A204.1 (cell line): ENCODE results near the gene CEBPB.
"Not testable (repeated sequence)": the region's sequence is repeated elsewhere in the genome, so short reads cannot be mapped to it uniquely, and the experiment has no call there.

Experiments used
- FAIRE-seq: peaks from 2 replicates; lab custom pipeline; 2012; peaks lifted over from hg19 to GRCh38; lab: Jason Lieb, UNC

Gene CEBPB

DNA sequence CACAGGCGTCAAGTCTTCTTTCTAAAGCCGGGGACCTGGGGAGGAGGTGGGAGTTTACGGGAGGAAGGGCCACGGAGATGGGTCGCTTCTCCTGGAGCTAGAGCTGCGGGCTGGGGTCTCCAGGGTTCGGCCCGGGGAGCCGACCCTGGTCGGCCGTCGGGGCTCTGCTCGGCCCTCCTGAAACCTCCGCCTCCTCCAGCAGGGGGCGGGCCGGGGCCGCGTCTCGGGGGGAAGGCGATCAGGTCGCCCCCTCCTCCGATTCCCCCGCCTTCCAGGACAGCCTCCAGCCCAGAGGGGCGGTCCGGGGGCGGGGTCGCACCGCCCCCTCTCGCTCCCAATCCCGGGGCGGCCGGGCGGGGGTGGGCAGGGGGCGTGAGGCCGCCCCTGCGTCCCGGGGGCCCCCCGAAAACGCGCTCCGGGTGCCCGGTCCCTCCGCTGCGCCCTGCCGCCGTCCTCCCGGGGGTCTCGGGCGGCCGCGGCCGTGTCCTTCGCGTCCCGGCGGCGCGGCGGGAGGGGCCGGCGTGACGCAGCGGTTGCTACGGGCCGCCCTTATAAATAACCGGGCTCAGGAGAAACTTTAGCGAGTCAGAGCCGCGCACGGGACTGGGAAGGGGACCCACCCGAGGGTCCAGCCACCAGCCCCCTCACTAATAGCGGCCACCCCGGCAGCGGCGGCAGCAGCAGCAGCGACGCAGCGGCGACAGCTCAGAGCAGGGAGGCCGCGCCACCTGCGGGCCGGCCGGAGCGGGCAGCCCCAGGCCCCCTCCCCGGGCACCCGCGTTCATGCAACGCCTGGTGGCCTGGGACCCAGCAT is at the start of gene CEBPB:
Gene CEBPB (plus strand): TSS at position 580 of the 814 bp plus-strand sequence. CDS start 204 bp downstream, at position 784.
- no peak for FAIRE-seq

DNA sequence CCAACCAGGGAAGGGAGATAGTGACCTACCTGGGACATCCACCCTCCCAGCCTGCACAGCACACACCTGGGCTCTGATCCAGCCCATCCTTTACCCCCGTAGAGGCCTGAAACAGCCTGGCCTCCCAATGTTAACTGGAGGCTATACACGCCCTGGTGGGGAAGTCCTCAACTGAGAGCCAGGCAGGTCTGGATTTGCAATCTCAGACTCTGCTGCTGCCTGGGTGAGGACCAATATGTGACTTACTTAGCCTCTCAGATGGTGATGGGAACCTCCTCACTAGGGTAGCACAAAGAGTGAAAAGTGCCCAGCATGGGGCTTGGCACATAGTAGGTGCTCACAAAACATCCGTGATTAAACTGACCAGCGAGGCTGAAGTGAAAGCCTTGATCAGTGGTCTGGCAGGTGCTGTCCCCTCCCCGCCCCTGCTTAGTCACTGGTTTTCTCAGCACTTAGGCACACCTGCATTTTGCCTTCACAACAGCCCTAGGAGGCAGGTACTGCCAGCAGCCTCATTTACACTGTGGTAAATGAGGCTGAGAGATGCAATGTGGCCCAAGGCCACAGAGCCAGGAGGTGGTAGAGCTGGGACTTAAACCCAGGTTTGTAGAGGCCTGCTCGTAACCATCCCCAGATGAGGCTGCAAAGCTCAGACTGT is 49.5 kb upstream of the CEBPB start:
- FAIRE-seq: no peak

DNA sequence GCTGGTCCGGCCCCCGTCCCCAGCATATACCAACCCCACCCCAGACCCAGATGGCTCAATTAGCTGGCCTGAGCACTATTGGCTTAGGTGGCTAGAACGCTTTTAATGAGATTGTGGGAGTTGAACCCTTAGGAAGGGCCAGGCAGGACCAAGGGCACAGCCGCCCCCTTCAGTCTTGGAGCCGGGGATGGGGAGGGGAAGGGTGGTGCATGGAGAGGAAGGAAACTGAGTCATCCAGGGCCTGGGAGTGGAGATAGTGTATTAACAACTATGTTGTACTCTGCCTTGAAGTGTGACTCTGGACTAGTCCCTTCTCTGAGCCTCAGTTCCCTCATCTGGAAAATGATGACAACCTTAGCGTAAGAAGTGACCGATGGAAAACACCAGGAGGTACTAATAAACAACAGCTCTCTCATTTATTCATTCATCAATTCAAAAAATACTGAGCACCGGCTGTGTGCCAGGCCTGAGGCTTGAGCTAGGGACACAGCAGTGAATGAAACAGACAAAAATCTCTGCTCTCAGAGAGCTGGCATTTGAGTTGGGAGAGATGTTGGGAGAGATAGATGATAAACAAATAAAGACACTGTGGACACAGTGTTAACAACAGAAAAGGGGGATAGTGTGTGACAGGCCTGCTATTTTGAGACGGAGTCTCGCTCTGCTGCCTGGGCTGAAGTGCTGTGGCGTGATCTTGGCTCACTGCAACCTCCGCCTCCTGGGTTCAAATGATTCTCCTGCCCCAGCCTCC is 48.6 kb upstream of the CEBPB start:
- no peak for FAIRE-seq

DNA sequence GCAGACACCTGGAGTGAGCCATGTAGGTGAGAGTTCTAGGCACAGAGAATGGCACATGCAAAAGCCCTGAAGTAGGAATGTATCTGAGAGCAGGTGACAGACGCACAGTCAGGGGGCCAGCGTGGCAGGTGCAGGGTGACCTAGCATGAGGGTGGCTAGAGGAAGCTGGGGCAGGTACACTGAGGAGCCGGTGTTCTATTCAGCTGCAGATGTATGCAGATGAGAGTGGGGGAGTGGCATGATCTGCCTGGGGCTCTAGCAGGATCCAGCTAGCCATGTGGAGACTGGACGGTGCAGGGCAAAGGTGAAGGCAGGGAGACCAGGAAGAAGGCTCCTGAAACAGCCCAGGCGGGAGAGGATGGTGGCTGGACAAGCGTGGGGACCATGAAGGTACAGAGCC is 47.8 kb upstream of the CEBPB start:
- no peak for FAIRE-seq

DNA sequence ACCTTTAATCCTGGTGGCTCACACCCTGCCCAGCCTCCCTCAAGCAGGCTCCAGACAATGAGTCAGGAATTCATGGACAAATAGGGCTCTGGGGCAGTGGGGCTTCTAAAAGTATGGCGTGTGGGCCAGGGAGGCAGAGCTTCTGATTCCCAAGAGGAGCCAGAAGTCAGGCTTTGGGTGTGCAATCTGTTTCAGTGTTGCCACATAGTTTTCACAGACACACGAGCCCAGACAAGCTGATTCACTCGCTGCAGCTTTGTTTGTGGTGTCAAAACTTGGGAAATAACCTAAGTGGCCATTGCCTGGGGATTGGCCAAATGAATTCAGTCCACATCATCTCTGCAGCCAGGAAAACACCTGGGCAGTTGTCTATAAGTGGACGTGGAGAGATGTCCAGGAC is 46.3 kb upstream of the CEBPB start:
- FAIRE-seq: no peak

DNA sequence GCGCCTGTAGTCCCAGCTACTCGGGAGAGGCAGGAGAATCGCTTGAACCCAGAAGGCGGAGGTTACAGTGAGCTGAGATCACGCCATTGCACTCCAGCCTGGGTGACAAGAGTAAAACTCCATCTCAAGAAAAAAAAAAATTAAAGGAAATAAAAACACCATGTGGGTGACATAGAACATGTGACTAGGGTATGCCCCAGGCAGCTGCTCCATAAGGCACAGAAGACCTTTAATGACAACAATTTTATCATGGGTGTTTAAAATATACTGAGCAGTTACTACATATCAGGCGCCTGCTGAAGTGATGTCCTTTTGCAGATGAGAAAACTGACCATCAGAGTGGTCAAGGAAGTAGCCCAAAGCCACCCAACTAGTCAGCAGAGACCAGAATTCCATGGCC is 45.1 kb upstream of the CEBPB start:
- no peak for FAIRE-seq

DNA sequence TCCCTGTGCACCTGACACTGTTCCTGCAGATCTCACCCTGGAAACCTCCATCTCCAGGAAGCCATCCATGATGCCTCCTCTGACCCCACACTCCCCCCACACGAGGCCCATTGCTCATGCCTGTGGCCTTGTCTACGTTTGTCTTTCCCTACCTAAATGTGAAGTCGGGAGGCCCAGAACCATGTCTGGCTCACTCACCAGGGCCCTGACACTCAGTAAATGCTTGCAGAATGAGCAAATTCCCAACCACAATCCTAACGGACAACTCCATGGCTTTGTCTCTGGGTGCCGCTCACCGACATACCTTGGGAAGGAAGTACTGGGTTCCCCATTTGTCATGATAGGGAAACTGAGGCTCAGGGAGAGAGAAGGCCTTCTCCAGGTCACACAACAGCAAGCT is 44.4 kb upstream of the CEBPB start:
- FAIRE-seq: no peak

DNA sequence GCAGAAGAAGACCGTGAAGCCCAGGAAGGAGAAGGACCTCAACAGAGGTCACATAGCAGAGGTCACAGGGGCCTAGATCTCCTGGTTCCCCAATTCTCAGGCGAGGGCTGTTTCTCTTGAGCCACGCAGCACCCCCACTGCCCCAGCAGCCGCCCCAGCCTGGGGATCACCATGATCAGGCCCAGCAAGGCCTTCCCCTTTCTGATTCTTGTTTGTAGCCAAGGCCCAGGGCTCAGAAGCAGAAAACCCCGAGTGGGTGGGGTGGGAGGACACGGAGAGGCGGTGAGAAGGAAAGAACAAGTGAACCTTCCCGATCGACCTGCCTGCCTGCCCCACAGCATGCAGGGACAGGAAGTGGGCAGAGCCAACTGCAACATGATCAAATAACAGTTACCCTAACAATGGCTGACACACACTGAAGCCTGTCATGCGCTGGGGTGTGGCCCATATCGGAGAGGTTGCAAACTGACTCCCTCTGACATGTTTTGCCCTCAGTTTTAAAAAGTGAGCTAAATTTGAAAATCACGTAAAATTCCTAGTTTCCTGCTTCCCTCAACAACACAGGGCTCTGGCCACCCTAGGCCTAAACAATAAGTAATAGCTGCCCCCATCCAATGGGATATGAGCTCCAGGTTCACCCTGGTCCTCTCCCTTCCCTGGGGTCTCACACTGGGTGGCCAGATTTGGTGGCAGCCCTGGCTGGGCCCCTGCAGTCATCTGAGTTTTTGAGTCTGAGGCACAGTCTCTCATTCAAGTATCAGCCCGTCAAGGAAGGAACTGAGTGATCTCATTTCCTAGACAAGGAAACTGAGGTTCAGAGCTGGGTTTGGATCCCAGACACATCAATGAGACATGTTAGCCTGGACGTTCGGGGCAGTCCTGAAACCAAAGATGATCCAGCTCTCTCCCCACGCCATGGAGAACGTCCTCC is 43.6 kb upstream of the CEBPB start:
- FAIRE-seq: no peak

DNA sequence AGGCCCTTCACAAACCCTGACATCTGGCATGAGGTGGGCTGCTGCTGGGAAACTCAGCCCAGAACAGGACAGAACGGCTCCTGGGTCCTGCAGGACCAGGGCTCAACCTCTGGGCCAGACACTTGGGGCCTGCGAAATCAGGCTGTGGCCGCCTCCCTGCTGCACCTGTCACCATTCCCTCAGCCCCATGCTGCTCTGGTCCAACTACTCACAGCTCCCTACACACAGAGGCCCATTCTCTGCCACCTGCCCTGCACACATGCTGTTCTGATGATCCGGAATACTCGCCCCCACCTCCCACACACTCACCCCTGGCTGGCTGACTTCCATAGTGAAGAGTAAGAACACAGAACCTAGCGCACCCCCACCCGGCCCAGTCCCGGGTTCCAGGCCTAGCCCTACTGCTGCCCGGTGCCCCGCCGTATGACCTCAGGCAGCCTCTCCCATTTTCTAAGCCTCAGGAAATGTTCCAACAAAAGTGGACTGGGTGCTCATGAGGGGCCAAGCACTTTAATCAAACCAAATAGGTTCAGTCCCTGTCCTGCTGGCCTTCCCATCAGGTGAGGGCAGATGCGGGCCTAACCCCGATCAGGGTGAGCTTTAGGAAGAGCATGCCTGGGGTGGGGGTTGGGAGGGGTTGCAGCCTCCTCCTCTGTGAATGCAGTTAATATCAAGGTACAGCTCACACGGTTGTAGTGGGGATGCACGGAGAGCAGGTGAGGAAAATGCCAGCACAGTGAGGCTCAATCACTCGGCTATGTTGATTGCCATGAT is 41.0 kb upstream of the CEBPB start:
- no peak for FAIRE-seq

DNA sequence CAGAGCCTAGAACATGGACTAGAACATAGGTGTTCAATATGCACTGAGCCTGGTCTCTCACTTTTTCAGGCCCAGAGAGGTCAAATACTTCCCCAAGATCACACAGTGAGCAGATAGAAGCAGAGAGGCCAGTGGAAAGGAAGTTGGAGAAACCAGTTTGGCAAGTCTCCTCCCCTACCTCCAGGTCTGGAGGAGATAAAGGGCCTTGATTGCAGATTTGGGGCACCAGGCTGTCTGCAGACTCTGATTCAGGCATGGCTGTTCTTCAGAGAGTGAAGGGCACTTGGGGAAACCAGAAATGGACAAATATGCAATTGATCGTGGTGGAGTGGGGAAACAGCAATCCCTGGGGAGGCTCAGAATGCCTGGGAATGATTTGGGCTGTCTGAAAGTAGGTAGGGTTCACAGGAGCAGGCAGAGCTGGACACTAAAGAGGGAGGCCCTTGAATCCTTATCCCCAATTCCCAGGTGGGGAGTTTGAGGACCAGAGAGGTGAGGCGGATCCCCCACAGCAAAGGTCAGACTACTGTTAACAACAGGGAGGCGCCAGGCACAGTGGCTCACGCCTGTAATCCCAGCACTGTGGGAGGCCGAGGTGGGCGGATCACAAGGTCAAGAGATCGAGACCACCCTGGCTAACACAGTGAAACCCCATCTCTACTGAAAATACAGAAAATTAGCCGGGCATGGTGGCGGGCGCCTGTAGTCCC is 39.4 kb upstream of the CEBPB start:
- no peak for FAIRE-seq

DNA sequence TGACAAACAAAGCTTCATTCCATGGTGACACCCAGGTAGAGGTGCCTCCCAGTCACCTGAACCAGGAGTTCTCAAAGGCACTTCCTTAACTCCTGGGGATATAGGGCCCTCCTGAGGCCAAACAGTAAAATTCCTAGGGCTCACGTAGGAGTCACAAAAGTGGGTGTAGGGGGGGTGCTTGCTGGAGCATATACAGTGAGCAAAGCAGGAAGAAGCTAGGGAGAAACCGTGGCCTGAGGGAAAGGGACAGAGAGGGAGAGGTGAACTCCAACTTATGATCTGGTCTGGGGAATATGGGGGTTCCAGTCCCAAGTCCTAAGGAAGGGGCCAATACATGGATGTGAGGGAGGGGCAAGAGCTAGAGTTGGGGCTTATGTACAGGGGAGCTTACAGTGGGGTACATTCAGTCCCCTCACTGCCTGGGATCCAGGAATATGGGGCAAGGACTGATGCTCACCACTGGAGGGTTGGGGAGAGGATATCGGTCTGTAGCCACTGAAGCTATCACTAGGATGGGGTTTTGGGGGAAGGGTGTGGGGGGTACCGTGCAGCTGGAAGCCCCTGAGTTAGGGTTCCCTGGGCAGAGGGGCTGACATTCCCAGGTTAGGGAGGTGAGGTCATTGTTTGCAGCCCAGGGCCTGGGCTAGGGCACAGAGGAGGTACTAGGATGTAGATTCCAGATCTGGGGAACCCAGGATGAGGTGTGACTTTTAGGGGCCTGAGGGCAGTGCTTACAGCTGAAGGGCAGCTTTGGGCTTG is 38.1 kb upstream of the CEBPB start:
- FAIRE-seq: no peak

DNA sequence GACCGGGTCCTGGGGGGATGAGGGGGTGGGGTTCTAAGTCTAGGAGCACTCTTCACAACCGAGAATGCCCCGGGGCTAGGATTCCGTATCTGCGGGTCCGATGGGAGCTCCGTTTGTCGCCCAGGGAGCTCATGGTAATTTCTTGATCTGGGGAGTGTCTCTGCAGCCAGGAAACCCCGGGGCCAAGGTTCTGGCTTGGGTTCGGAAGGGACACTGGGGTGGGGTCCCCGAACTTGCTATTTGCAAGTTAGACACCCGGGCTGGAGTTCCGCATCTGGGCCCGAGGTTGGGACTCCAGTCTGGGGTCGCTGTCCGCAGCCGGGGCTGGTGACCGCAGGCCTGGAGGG is 37.5 kb upstream of the CEBPB start:
- FAIRE-seq: no peak

DNA sequence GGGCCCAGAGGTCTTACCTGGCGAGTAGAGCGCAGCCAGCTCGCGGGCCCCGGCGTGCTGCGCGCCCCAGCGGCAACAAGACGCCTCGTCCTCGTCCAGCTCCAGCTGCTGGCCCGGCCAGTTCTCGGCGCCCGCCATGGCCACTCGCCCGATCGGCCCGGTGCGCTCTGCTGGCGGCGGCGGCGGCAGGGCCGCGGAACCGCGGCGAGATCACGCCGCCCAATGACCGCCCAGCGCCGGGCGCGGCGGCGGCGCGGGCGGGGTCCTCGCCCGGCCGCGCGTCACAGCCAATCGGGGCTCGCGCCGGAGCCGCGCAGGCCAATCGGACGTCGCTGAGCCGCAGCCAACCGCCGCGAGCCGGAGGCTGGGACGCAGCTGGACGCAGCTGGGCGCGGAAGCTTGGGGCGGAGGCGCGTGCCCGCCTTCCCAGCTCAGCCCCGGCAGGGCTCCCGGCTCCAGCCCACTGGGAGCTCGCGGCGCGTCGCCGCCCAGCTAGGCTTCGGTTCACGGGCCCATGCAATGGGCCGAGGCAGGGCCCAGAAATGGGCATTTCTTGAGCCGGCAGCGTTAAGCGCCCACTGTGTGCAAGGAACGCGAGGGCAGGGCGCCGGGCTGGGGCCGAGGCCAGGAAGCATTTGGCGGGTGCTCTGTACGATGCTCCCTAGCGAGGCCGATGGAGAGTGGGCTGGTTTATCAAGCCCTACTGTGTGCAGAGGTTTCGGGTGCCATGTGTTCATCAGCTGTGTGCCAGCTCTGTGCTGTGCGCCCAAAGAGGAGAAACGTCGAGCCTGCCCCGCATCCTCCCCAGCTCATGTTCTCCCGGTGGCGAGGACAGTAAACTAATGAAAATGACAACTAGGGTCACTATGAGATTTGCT is 36.9 kb upstream of the CEBPB start, which contains the start of gene PEDS1:
Gene PEDS1 (minus strand): TSS at position 224 of the 878 bp plus-strand sequence. CDS start 86 bp downstream, at position 138.
- FAIRE-seq: no peak

DNA sequence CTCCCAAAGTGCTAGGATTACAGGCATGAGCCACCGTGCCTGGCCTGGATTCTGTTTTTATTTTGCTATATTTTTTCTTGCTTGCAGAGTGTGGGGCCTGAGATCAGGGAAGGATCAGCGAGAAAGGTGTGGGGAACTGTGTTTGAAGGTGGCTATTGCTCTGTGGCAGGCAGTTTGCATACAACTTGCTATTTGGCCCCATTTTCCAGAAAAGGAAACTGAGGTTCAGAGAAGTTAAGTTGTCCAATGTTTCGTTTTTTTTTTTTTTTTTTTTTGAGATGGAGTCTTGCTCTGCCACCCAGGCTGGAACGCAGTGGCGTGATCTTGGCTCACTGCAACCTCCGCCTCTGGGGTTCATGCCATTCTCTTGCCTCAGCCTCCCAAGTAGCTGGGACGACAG is 29.1 kb upstream of the CEBPB start:
- not testable (repeated sequence) for FAIRE-seq

DNA sequence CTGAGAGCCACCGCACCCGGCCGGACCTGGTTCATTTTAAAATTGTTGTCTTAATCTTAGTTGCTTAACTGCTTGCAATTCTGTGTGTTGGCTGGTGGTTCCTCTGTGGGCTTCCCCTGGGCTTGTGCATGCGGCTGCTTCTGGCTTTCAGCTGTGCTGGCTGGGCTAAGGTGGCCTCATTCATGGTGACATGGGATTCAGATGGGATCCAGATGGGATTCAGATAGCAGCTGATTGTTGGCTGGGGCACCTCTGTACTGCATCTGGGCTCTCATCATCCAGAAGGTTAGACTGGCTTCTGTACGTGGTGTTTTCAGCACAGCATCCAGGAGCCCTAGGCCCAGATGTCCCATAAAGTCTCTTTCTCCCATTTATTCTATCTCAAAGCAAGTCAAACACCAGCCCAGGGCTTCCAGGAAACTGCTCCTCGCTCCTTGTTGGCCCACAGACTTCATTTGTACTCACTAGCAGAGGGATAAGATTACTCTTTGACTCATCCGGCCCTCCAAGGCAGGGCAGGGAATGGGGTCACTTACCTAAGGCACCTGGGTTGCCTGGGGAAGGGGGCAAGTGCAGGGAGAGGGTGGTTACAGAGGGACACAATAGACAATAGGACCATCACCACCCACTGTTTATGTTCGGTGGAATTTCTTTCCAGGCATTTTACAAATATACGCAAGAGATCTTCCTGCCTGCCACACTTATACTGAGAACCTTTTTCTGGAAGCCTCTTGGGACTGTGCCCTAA is 26.9 kb upstream of the CEBPB start:
- no peak for FAIRE-seq

DNA sequence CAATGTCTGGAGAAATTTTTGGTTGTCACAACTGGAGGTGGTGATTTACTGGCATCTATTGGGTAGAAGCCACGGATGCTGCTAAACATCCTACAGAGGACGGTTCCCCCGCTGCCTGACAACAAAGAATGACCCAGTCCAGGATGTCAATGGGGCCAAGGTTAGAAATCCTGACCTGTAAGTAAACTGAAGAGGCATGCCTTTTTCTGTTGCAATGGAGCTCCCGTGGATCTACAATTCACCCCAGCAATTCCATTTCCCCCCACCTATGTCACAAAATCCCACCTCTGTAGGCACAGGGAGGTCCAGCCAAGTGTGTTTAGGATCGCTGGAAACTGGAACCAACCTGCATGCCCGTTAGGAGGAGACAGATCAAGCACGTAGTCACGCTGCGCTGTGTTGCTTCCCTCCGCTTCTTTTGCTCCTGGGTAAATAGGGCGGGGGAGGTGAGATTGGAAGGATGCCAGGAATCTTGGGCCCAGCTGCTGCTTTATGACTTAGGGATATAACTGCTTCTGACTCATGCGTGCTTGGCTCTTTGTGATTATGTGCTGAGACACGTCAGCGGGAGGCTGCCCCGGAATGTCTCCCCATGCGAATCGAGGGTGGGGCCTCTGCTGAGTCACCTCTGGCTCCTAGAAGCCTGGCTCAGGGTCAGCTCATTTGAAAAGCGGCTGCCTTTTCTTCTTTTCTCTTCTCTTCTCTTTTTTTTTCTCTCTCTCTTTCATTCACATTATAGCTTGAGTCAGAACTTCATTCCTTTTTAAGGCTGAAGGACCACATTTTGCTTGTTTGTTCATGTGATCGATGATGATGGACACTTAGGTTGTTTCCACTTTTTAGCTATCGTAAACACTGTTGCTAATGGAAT is 24.7 kb upstream of the CEBPB start:
- FAIRE-seq: peak; percentile 96

DNA sequence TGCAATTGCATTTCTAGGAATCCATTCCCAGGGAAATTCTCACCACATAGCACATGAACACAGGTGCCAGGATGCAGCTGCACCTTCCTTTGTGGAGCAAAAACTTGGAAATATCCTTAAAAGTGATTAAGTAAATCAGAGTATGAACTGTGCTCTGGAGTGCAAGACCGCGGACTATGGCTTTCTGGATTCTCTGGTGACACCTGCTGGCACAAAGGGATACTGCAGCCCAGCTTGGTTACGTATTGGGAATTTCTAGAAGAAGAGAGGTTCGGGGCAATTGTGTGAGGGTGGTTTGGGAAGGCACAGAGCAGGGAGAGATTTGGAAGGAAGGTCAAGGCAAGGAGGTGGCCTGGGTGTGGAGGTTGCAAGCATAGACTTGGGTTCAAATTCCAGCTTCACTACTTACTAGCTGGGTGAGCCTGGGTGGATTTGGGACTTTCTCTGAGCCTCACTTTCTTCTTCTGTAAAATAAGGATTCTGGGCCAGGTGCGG is 21.3 kb upstream of the CEBPB start:
- FAIRE-seq: no peak
